Measurements from ENCODE around the gene CPSF7.

GRCh38 chr11:61375761-61376108, 54.0 kb downstream of the CPSF7 start:
- TF ChIP-seq CTCF (IDR thresholded peaks at IDR 0.05; ENCODE audit: borderline replicate concordance, extremely low read depth, low read length, poor library complexity, severe bottlenecking) (no peak), EZH2 (IDR thresholded peaks at IDR 0.05; ENCODE audit: borderline replicate concordance, low read depth, low read length, severe bottlenecking) (no peak)

Measured in DND-41 (cell line).